ENCODE data around the gene PSMD12.

Gene PSMD12

DNA sequence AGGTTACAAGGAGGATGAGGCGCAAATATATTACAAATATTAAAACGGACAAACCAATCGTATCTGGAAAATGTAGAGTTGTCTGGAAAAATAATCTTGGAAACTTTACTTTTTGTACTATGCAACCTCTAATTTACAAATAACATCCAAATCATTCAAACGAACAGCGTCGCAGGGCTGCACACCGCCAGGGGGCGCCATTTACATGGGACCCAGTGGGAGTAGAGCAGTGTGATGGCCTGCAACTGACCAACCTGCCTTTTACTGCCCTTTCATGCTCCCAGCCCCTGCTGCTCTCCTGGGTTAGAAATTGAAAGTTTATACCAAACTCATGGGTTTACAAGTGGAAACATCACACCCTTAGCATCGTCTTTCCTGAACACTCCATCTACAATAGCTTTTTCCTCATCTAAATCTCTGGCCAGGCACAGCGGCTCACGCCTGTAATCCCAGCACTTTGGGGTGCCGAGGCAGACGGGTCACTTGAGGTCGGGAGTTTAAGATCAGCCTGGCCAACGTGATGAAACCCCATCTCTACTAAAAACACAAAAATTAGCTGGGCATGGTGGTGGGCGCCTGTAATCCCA is 20.7 kb upstream of the PSMD12 start:
- peak; percentile 64 for DNase-seq

DNA sequence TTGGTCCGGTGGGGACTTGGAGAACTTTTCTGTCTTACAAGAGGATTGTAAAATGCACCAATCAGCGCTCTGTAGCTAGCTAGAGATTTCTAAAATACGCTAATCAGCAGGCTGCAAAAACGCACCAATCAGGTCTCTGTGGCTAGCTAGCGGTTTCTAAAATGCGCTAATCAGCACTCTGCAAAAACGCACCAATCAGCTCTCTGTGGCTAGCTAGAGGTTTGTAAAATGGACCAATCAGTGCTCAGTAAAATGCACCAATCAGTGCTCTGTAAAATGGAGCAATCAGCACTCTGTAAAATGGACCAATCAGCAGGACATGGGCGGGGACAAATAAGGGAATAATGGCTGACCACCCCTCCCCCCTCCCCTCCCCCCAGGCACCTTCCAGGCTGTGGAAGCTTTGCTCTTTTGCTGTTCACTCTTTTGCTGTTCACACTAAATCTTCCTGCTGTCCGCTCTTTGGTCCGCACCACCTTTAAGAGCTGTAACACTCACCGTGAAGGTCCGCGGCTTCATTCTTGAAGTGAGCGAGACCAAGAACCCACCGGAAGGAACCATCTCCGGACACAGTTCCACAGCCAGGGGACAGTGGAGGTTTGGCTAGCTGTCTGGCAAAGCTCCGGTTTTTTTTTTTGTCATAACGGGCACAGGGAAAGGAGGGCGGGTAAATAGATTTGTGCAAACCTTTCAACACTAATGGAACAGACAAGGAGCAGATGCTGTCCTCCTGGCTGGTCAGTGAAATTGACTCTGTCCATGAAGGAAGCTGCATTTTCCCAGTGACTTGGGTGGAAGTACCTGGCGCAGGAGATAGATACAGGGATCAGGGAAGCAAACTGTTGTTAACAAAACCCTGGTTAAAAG is 19.0 kb upstream of the PSMD12 start:
- DNase-seq: no peak

DNA sequence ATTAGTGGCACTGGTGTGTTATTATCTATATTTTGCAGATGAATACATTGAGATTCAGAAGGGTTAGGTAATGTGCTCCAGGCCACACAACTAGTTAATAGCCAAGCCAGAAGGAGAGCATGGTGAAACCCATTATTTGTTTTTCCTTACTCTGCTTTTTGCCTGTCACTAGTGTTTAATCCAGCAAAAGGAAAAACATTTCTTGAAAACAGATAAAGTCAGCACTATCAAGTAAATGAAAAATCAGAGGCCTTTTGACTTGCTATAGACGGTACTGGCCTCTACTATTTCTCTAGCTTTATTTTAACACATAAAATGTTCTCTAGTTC is 15.5 kb upstream of the PSMD12 start:
- DNase-seq: no peak

DNA sequence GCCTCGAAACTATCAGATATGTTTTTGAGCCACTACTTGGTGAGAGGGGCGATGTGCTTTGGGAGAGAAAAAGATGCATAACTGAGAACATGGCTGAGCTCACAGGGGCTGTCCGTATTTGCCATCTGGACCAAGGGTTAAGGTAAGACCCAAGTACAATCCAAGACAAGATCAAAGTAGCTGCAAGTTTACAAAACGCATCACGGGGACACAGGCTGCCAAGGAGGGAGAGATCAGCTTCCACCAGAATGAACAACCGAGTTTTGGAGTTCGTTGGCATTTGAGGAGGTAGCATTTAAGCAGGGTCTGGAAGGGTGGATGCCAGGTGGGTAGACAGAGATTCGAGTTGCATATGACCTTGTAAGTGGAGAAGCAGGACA is 12.9 kb upstream of the PSMD12 start:
- no peak for DNase-seq

DNA sequence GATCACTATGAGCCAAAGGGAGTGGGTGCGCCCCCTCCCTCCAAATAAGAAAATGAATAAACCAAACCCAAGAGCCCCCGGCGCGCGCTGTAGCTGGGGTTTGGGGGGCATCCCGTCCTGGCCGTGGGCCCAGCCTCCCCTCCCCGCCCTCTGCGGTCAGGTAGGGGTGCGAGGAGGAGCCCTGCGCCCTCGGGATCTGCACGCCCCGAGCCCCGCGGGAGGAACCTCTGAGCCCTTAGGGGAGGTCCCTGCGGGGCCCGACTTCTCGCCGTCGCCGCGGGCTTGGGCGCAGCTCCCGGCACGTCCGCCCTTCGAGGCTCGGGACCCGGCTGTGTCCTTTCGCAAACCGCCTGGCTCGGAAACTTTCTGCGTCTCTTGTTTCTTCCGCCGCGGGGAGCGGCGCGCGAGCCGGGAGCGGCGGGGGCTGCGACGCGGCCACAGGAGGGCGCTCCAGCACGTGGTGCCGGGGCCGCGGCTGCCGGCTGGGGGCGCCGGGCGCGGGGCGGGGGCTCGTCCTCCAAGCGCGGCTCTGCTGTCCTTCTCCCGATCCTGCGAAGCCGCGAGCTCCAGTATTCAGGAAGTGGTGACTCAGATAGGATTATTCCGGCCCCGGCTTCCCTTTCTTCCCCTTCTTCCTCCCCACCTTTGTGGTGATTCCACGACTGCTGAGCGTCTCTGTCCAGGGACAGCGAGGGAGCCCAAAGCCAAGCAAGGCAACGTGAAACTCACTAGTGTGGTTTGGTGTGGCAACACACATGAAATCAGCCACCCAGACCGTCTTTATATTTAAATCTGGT is 12.3 kb upstream of the PSMD12 start:
- DNase-seq: peak; percentile 82

DNA sequence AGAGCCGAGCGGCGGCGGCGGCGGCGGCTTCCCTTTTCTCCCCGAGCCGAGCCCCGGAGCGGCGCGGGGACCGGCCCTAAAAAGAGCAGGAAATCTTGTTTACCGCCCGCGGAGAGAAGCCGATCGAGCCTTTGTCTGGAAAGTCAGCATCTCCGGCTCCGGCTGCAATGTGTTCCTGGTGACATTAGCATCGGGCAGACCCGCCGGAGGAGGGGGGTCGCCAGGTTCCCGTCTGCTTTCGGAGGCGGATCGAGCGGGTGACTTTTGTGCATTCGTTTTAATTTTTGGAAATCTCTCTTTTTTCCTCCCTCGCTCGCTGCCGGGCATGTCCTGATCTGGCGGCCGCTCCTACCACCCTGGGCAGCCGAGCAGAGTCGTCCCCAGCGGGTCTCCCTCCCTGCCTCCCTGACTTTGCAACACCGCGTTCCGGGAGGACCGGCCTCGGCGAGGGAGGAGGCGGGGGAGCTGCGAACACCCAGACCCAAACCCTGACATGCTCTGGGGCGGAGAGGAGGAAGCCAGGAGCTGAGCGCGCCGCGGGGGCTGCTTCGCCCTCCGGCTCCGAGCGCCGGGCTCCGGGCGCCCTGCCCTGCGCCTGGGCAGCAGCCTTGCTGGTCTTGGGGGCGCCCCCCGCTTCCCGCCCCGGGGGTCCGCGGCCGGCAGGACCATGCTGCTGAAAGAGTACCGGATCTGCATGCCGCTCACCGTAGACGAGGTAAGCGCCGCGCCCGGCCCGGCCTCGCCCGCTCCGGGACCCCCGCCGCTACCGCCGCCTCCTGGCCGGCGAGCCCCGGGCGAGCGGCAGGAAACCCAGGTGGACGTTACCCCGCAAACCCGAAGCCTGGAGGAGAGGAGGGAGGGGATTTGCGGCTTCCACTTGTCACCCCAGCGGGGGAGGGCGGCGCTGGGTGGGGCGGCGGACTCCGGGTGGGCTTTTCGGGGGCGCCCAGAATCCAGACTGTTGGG is 11.4 kb upstream of the PSMD12 start:
- DNase-seq: peak; percentile 58

DNA sequence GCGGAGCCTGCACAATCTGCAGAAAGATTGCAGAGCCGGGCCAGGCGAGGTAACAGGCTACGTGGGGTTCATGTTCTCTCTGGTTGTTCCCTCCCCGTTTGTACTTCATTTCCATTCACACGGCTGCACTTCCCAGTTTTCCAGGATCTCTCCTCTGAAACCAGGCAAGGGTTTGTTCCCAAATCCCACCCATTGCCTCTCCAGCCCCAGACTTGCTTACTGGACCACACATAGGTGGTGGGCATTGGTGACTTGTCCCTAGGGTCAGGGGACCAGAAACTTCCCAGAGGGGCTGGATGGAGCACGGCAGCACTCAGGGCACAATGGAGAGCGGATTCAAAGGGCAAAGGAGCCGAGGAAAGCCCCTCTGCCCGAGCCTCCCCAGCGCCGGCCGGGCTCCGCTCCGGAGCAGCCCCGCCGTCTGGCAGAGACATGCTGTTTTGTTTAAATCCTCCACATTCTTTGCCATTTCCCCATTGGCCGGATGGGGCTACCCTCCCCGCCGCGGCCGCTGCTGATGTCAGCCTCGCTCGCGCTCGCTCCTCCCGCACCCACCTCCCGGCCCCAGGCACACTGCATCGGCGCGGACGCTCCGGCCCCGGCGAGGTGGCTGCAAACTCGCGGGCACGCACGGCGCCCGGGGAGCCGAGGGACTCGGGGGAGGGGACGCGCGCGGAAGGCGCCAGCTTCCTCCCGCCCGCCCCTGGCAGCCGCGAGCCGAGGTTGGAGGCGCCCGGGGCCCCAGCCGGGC is 10.5 kb upstream of the PSMD12 start, which contains the start of gene PITPNC1:
TSS of gene PITPNC1 (plus strand) at position 545 of the 751 bp plus-strand sequence.
- DNase-seq: peak; percentile 87

DNA sequence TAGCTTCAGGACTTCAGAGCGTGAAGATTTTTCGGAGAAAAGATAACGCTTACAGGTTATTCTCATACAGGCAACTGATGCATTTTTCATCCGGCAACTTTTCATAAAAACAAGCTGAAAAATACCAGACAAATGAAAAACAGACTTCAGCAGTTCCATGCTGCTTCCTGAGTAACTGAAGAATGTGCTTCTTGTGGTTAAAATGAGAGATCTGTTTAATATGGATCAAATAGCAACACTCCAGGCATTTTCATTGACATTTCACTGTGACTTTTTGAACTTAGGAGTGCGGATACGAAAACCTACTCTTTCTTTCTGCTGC is 10.0 kb upstream of the PSMD12 start:
- DNase-seq: no peak

DNA sequence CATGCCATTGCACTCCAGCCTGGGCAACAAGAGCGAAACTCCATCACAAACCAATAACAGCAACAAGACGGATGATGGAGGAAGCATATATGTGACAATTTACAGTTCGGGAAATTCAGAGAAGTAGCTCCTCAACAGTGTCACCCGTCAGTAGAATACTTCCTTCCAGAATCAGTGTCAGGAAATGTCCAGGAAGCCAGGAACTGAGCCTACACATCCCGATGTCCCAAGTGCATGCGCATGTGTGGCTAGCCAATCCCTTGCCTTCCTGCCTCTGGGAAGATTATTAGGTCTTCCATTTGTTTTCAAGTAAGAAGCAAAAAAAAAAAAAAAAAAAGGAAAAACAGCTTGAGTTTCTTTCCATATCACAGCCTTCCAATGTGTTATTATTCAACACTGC is 9.3 kb upstream of the PSMD12 start:
- DNase-seq: no peak

DNA sequence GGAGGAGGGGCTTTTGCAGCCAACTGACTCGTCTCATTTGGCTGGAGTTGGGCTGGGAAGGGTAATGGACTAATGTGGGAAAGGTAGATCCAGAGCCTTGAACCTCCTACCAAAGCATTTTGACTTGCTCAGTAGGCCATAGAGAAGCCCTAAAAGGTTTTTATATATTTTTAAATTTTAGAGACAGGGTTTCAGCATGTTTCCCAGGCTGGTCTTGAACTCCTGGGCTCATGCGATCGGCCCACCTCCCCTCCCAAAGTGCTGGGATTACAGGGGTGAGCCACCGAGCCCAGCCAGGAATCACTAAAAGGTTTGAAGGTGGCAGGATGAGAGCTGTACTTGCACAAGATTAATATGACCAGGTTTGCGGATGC is 8.7 kb upstream of the PSMD12 start:
- no peak for DNase-seq

DNA sequence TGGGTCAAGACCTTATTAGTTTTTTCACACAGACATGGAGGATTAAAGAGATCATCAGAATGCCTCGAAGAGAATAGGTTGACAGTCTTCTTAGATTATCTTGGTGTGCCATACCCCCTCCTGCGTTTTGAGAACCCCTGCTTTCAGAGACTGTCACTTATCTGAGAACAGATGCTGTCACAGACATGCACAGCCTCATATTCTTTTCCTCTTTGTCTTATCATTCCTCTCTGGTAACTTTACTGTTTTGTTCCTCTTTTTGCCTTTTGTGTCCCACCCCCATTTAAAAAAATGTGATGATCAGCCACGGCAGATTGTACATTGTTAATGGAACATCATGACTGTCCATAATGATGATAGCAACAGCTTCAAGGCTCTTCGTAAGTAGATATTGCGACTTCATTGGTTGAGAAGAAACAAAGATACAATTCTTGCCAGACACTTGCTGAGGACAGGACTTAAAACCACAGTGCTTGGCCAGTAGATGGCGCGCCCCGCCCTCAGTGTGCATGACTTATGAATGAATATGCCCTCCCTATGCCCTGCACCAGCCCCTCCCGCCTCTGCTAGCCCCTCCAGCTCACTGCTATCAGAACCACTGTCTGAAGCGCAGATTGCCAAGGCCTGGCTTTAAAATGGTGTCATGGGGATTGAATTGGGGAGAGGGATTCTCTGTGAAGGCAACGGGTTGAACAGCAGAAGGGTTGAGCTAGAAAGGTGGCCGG is 8.1 kb upstream of the PSMD12 start:
- peak; percentile 87 for DNase-seq

DNA sequence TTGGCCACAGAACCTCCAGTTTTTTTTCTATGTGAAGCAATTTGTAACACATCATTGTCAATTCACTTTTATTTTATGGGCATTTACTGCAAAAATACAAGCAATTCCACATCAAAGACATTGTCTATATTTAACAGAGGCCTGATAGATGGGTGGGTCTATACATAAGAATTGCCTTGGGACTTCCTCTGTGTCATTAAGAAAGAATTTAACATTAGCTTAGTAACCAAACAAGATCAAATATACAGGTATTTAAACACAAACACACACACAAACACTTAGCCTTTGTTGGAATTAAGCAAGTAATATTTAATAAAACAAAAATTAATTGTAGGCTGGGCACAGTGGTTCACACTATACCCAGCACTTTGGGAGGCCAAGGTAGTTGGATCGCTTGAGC is 6.4 kb upstream of the PSMD12 start:
- DNase-seq: no peak

DNA sequence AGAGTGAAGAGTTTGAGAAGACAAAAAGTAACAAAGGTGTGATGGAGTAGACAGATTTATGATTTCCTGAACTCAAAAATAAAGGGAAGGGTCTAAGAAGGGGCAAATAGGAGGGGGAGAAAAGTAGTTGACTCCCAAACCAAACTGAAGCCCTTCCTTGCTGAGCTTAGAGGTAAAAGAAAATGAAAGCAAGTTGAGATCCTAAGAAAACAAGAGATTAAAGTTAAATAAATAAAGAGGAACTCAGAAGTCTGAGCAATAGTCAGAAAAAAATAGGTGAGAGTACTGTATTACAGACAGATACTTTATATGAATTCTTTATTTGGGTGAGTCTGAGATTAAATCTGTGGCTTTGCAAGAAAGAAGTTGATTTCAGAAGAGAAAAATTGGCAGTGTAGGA is 3.3 kb upstream of the PSMD12 start:
- no peak for DNase-seq

DNA sequence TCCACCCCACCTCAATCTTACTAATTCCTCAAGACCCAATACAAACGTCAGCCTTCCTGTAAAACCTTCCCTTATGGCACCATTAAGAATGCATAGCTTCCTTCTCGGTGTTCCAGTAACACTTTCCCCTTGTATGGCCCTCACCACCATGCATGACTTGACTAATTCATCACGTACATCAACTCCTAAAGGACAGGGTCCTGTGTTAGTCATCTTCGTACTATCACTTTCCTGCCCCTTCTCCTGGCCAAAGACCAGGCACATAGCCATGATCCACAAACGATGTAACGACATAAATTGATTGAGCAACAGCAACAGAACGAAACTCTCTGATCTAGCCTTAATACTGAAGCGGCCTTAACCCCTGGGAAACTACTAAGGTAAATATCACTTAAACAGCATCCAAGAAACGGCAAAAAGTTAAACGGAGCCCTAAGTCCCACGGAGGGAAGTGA is 612 bp downstream of the PSMD12 start:
- peak; percentile 48 for DNase-seq

DNA sequence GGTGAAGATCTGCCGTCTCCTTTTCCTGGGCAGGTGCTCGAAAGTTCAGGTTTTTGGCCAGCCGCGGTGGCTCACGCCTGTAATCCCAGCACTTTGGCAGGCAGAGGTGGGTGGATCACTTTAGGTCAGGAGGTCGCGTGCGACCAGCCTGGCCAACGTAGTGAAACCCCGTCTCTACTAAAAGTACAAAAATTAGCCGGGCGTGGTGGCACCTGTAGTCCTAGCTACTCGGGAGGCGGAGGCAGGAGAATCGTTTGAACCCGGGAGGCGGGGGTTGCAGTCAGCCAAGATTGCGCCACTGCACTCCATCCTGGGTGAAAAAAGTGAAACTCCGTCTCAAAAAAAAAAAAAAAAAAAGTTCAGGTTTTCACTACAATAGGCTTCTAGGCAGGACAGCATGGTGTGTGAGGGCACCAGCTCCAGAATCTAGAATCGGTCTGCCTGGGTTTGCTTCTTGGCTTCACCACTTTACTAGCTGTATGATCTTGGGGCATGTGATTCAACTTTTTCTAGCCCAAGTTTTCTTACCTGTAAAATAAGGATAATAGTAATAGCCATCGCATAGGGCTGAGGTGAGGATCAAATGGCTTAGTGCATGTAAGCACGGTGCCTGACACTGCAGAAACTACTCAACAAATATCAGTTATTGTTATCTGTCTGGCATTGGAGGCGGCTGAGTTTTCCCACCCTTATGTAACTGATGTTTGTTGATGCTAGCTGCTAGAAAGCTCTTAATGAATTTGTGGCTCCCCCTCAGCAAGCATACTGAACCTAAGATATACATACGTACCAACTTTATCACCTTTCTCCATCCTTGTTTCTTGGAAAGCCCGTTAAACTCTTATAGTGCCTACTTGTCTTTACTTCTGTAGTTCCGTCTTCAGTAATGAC is 1.3 kb downstream of the PSMD12 start:
- DNase-seq: no peak

DNA sequence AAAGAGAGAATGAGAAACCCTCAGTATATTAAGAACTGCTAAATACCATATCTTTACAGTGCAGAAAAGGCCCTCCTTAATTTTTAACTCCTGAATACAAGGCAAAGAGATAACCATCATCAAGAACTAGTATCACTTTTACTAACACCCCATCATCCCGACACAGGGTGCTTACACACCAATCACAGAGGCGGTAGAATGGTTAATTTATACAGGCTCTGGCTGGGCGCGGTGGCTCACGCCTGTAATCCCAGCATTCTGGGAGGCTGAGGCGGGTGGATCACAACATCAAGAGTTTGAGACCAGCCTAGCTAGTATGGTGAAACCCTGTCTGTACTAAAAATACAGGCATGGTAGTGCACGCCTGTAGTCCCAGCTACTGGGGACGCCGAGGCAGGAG is 4.2 kb downstream of the PSMD12 start:
- DNase-seq: no peak

DNA sequence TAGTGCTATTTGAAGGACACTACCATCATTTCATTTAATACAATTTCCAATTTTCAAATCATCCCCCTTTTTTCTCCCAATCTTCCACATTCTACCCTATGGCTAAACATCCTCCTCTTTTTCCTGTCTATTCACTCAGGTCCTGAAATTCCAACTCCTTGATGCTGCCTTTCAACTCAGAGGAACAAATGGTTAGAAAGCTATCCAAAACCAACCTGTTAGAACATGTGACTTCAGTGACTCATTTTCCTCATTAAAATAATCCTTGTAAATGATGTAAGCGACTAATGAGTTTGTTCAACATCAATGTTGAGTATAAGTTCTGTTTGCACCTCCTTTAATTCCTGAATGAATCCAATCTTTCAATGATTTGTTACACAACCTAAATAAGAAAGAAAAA is 5.5 kb downstream of the PSMD12 start:
- DNase-seq: no peak

DNA sequence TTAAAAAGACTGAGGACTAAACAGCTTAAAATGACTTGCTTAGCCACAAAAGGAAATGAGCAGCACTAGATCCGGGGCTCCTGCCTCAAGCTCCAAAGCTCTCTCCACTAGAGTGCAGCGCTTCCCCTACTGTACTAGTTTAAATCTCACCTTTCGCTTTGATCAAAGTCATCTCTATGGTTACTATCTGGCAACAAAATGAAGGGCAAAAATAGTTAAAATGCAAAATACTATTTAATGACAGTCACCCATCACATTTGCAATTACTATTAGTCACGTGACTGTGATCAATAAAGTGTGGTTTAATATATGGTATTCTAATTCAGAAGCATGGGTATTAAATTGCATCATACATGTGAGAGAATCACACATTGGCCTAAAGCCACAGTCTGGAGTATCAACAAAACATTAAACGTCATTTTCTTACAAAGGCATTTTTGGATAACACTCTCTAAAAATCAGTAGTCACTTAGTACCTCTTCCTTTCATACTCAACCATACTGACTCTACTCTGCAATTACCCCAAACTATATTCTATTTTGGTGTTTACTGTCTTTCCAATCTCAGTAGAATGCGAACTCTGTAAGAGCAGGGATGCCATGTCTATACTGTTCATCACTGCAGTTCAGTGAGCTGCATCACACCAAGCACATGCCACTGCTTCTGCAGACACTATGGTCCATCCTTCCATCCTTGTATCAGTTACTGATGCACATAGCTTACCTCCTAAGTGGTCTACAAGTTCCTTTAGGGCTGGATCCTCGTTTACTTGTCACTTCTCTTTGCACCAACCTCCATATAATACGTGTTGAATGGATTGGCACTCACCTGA is 6.2 kb downstream of the PSMD12 start:
- DNase-seq: peak; percentile 64

DNA sequence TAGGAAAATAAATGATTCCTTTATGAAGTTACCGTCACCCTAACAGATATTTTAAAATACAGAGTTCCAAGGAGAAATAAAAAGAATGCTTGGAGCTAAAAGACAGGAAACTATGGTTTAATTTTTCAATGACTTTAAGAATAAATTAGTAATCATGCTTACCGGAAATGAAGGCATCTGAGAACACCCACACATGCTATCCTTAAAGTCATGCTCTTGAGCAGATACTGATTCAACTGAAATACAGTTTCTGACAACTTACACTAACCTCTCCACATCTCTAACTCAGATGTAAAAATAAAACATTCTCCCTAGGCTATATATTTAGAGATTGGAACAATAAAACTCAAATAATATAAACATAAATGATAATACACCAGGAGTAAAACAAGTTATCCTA is 7.8 kb downstream of the PSMD12 start:
- no peak for DNase-seq
